ENCODE measurements around the gene ZNF559.
"Not testable (repeated sequence)": the region's sequence is repeated elsewhere in the genome, so short reads cannot be mapped to it uniquely, and the experiment has no call there.

Gene ZNF559

GRCh38 chr19:9323919-9324583 is at the start of gene ZNF559:
Gene ZNF559 (plus strand): TSS chr19:9324179. CDS start chr19:9338550, 14,371 bp downstream.
- DNase-seq, result peak in 57 of 58 donors; percentile 33 to 91 (median 83)

GRCh38 chr19:9283485-9283884 is 40.5 kb upstream of the ZNF559 start:
- DNase-seq, result not testable (repeated sequence)

GRCh38 chr19:9289231-9289884 is 34.6 kb upstream of the ZNF559 start:
- no peak for DNase-seq

GRCh38 chr19:9295411-9295849 is 28.5 kb upstream of the ZNF559 start:
- DNase-seq, result no peak

- no peak for DNase-seq
Measured at GRCh38 chr19:9296336-9296735, 27.6 kb upstream of the ZNF559 start.

GRCh38 chr19:9306443-9306842 is 17.5 kb upstream of the ZNF559 start:
- no peak for DNase-seq

GRCh38 chr19:9308091-9308770 is 15.7 kb upstream of the ZNF559 start:
- DNase-seq, result no peak

- DNase-seq, result peak; percentile 49 to 98 (median 95)
Measured at GRCh38 chr19:9309139-9309973, 14.6 kb upstream of the ZNF559 start, which contains the start of gene ZNF699. Gene ZNF699 (minus strand): TSS chr19:9309838. CDS start chr19:9305119, 4,719 bp downstream.

- DNase-seq, result peak in 35 of 58 donors; percentile 76 to 98 (median 91)
Measured at GRCh38 chr19:9309974-9310446, 14.0 kb upstream of the ZNF559 start.

- no peak for DNase-seq
Measured at GRCh38 chr19:9313756-9314155, 10.2 kb upstream of the ZNF559 start.

- no peak for DNase-seq
Measured at GRCh38 chr19:9321338-9321737, 2.6 kb upstream of the ZNF559 start.

GRCh38 chr19:9321756-9322155 is 2.2 kb upstream of the ZNF559 start:
- DNase-seq, result not testable (repeated sequence)

- DNase-seq, result not testable (repeated sequence)
Measured at GRCh38 chr19:9322201-9322600, 1.8 kb upstream of the ZNF559 start.

- DNase-seq, result peak in 57 of 58 donors; percentile 23 to 86 (median 66)
Measured at GRCh38 chr19:9323557-9323918, 441 bp upstream of the ZNF559 start.

- peak in 1 of 58 donors; percentile 10 for DNase-seq
Measured at GRCh38 chr19:9324584-9324962, 594 bp downstream of the ZNF559 start.

GRCh38 chr19:9329999-9330398 is 6.0 kb downstream of the ZNF559 start:
- DNase-seq, result no peak

- no peak for DNase-seq
Measured at GRCh38 chr19:9342610-9343304, 18.8 kb downstream of the ZNF559 start.

GRCh38 chr19:9345005-9345404 is 21.0 kb downstream of the ZNF559 start:
- no peak for DNase-seq

GRCh38 chr19:9348253-9348652 is 24.3 kb downstream of the ZNF559 start:
- DNase-seq, result no peak

GRCh38 chr19:9348671-9349070 is 24.7 kb downstream of the ZNF559 start:
- no peak for DNase-seq

GRCh38 chr19:9352505-9352904 is 28.5 kb downstream of the ZNF559 start:
- no peak for DNase-seq
